Caco-2 (cell line): Measurements from ENCODE around the gene FRMD4A. TPM values are rescaled to one million over a fixed set of nuclear protein-coding genes. Genes with fewer than 3 reads are reported as not detected.

Experiments
- BruUV-seq: library from RNA; stranded (reverse); fragments of 400-500 nt; replicated peaks from 2 replicates; lab custom pipeline; 2021; lab: Mats Ljungman, UMichigan
- CTCF ChIA-PET: fragments of 300-600 bp; sonication (Branson Sonifier 250); formaldehyde crosslinking; loops from one replicate; lab custom pipeline; 2022; ENCODE audit warnings: antibody characterized with exemption; lab: Charles Lee
- POLR2A ChIA-PET: fragments of 300-600 bp; sonication (Branson Sonifier 250); formaldehyde crosslinking; loops from one replicate; lab custom pipeline; 2022; ENCODE audit warnings: antibody characterized with exemption; lab: Charles Lee
- DNase-seq, 2 experiments: peaks; one replicate each; pipeline versions ENCODE4 v3.0.0 to v3.0.0-alpha.2; 2020 to 2022
- H3K27me3 ChIP-seq: replicated peaks from 2 replicates; pipeline ENCODE4 v1.6.0; 2011; ENCODE audit warnings: low read length; ENCODE audit not compliant: control insufficient read depth, insufficient read depth
- H3K36me3 ChIP-seq: 2 replicates; pipeline ENCODE4 v1.5.1; 2011; ENCODE audit warnings: low read length; ENCODE audit not compliant: control insufficient read depth, insufficient read depth
- H3K4me1 ChIP-seq: fragments of 250-450 bp; sonication (Bioruptor Pico); 2 replicates; pipeline ENCODE4 v1.5.1; 2020; ENCODE audit warnings: mild to moderate bottlenecking
- H3K4me3 ChIP-seq: 2 replicates; pipeline ENCODE4 v1.5.1; 2011; ENCODE audit warnings: low read depth, mild to moderate bottlenecking, control low read depth, low read length
- H3K9me3 ChIP-seq: fragments of 250-450 bp; sonication (Bioruptor Pico); 2 replicates; pipeline ENCODE4 v1.5.1; 2020; ENCODE audit warnings: mild to moderate bottlenecking, moderate library complexity
- H3K27ac Mint-ChIP-seq: one replicate; pipeline ENCODE4 v1.8.0; 2022; ENCODE audit warnings: mixed read lengths; ENCODE audit not compliant: unreplicated experiment
- H3K27me3 Mint-ChIP-seq: one replicate; pipeline ENCODE4 v1.8.0; 2022; ENCODE audit warnings: mixed read lengths; ENCODE audit not compliant: insufficient read depth, unreplicated experiment
- H3K36me3 Mint-ChIP-seq: one replicate; pipeline ENCODE4 v1.8.0; 2022; ENCODE audit warnings: mild to moderate bottlenecking, mixed read lengths; ENCODE audit not compliant: insufficient read depth, unreplicated experiment
- H3K4me1 Mint-ChIP-seq: one replicate; pipeline ENCODE4 v1.8.0; 2022; ENCODE audit warnings: low read depth, mixed read lengths; ENCODE audit not compliant: unreplicated experiment
- H3K4me3 Mint-ChIP-seq: one replicate; pipeline ENCODE4 v1.8.0; 2022; ENCODE audit warnings: mild to moderate bottlenecking, moderate library complexity, mixed read lengths; ENCODE audit not compliant: unreplicated experiment
- H3K9me3 Mint-ChIP-seq: one replicate; pipeline ENCODE4 v1.8.0; 2022; ENCODE audit warnings: mixed read lengths; ENCODE audit not compliant: unreplicated experiment
- intact Hi-C: fragments of 100-400 bp; cut with micrococcal nuclease; formaldehyde crosslinking; loops from one replicate; pipeline ENCODE4 v1.10.0; 2022; ENCODE audit not compliant: unreplicated experiment
- total RNA-seq: library from RNA; stranded (reverse); gene quantifications from 2 replicates; pipeline ENCODE4 v1.2.3, GENCODE V29; 2022
- TF ChIP-seq, protein P1 (sequence below), 2 experiments: fragments of 200-600 bp in 1 of 2; IDR thresholded peaks; 1 replicate in 1 of 2; 2 replicates in 1 of 2; pipeline versions ENCODE4 v1.5.1 to v1.8.0; 2011 to 2022; ENCODE audit warnings: antibody characterized with exemption in 1 of 2, control low read depth in 1 of 2, inconsistent platforms in 1 of 2, low read depth in 1 of 2, low read length in 1 of 2, mild to moderate bottlenecking in 1 of 2, moderate library complexity in 1 of 2; ENCODE audit not compliant: insufficient read depth in 1 of 2, severe bottlenecking in 1 of 2, unreplicated experiment in 1 of 2

Gene FRMD4A
- total RNA-seq, 1 experiment from 2014 or later = 52.1 TPM

DNA sequence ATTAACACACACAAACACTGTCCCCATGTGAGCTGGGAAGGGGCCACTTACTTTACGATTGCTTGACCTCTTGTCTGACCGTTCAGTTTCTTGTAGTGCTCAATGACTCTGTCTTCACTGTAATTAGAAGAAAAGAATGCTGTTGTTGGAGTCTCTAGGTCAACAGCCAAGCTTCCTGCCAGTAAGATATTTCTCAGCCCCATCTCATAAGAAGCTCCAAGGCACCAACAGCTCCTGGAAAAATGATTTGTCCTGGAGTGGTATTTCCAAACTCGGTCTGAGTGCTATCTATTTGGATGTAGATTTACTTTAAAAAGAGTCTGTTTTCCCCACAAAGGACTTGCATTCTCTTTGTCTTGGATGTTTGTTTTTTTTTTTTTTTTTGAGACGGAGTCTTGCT, 590.3 kb downstream of the FRMD4A start:
- H3K4me3 ChIP-seq = no peak overlapping the region
- no peaks in the 10 kb centered on the region for H3K36me3 ChIP-seq
- peaks cover 14% of the 10 kb centered on the region for H3K4me1 ChIP-seq
- DNase-seq = no peak
- intact Hi-C loops = no loop called here
- no peak overlapping the region for H3K27ac Mint-ChIP-seq
- no peaks in the 10 kb centered on the region for H3K9me3 Mint-ChIP-seq
- no TSS peak for BruUV-seq
- CTCF ChIA-PET = no interaction called here
- peaks cover 7% of the 10 kb centered on the region for H3K4me1 Mint-ChIP-seq
- H3K27me3 Mint-ChIP-seq = no peaks in the 10 kb centered on the region
- no peak overlapping the region for H3K4me3 Mint-ChIP-seq
- H3K9me3 ChIP-seq = no peaks in the 10 kb centered on the region
- H3K27me3 ChIP-seq = no peaks in the 10 kb centered on the region
- POLR2A ChIA-PET = interaction anchor here (0.6 kb wide), 1 partner anchor 20 kb away, joined by 3 read pairs; no protein-coding TSS in a partner anchor
- no peaks in the 10 kb centered on the region for H3K36me3 Mint-ChIP-seq
- TF ChIP-seq, protein P1, sequence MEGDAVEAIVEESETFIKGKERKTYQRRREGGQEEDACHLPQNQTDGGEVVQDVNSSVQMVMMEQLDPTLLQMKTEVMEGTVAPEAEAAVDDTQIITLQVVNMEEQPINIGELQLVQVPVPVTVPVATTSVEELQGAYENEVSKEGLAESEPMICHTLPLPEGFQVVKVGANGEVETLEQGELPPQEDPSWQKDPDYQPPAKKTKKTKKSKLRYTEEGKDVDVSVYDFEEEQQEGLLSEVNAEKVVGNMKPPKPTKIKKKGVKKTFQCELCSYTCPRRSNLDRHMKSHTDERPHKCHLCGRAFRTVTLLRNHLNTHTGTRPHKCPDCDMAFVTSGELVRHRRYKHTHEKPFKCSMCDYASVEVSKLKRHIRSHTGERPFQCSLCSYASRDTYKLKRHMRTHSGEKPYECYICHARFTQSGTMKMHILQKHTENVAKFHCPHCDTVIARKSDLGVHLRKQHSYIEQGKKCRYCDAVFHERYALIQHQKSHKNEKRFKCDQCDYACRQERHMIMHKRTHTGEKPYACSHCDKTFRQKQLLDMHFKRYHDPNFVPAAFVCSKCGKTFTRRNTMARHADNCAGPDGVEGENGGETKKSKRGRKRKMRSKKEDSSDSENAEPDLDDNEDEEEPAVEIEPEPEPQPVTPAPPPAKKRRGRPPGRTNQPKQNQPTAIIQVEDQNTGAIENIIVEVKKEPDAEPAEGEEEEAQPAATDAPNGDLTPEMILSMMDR (IDR thresholded peaks at IDR 0.05; ENCODE audit: insufficient read depth in 1 of 2, low read depth in 1 of 2, low read length in 1 of 2, severe bottlenecking in 1 of 2, unreplicated experiment in 1 of 2) = no peak

DNA sequence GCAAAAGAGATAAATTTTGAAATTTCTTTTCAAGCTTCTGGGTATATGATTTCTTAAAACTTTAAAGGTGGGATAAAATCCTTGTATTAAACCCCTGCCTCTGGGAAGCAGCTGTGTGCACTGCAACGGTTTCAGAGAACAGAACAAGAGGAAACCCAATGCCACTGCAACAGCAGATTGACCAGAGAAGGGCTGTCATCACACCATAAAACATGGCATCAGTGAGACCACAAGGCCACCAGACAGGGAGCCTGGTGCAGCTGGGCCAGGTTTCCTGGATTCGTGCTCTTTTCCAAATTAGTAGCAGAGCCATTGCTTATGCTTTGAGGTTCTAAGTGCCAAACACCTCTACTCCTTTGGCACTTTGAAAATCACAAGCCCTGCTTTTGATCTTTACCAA, 591.5 kb downstream of the FRMD4A start:
- H3K4me3 ChIP-seq = no peak overlapping the region
- Mint-ChIP-seq H3K27ac (no peak overlapping the region), H3K4me3 (no peak overlapping the region), H3K36me3 (no peaks in the 10 kb centered on the region), H3K27me3 (no peaks in the 10 kb centered on the region), H3K4me1 (peaks cover 7% of the 10 kb centered on the region), H3K9me3 (no peaks in the 10 kb centered on the region)
- peaks cover 14% of the 10 kb centered on the region for H3K4me1 ChIP-seq
- TF ChIP-seq, protein P1 (IDR thresholded peaks at IDR 0.05; ENCODE audit: insufficient read depth in 1 of 2, low read depth in 1 of 2, low read length in 1 of 2, severe bottlenecking in 1 of 2, unreplicated experiment in 1 of 2) = no peak
- intact Hi-C loops = no loop called here
- peak in 1 of 2 experiments; percentile 9 for DNase-seq
- H3K9me3 ChIP-seq = no peaks in the 10 kb centered on the region
- CTCF ChIA-PET = interaction anchor here (0.6 kb wide), 1 partner anchor 202 kb away, joined by 5 read pairs; no protein-coding TSS in a partner anchor
- H3K27me3 ChIP-seq = no peaks in the 10 kb centered on the region
- BruUV-seq = no TSS peak
- no peaks in the 10 kb centered on the region for H3K36me3 ChIP-seq
- POLR2A ChIA-PET = no interaction called here

DNA sequence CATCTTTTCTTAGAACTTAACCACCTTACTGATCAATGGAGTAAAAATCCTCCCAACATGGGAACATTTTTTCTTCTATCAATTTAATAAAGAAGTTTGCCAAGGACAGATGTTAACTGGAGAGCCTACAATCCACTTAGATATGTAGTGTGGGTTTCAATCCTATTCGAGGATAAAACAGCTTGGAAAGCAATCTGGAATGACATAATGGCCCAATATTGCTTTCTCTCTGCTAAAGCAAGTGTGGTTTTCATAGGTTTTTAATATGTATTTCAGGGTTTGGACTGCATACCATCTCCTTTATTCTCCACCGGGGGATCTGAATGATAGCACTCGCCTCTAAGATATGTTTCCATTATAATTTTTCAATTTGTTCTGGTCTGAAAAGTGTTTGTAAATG, 594.2 kb downstream of the FRMD4A start:
- CTCF ChIA-PET = no interaction called here

More for the DNA sequence above, 594.2 kb downstream of the FRMD4A start:
- Histone ChIP-seq H3K4me1 (peaks cover 10% of the 10 kb centered on the region), H3K27me3 (no peaks in the 10 kb centered on the region), H3K36me3 (no peaks in the 10 kb centered on the region), H3K9me3 (no peaks in the 10 kb centered on the region), H3K4me3 (no peak overlapping the region)
- intact Hi-C loops = no loop called here
- no TSS peak for BruUV-seq
- Mint-ChIP-seq H3K4me3 (no peak overlapping the region), H3K9me3 (no peaks in the 10 kb centered on the region), H3K36me3 (no peaks in the 10 kb centered on the region), H3K27me3 (no peaks in the 10 kb centered on the region), H3K27ac (no peak overlapping the region), H3K4me1 (peaks cover 18% of the 10 kb centered on the region)
- TF ChIP-seq, protein P1 (IDR thresholded peaks at IDR 0.05; ENCODE audit: insufficient read depth in 1 of 2, low read depth in 1 of 2, low read length in 1 of 2, severe bottlenecking in 1 of 2, unreplicated experiment in 1 of 2) = no peak
- DNase-seq = no peak
- POLR2A ChIA-PET = no interaction called here
